H1 (cell line): ENCODE results near the gene RNU6-1. TPM values are rescaled to one million over a fixed set of nuclear protein-coding genes. Genes with fewer than 3 reads are reported as not detected.
A peak's percentile ranks its signal among the peaks of the same experiment; 100 is the strongest.

Source experiments
- CTCF ChIA-PET: fragments of 300-600 bp; sonication (Branson Sonifier 250); formaldehyde crosslinking; loops from one replicate; lab custom pipeline; 2021; ENCODE audit not compliant: partially characterized antibody; lab: Charles Lee
- POLR2A ChIA-PET: fragments of 300-600 bp; sonication (Branson Sonifier 250); formaldehyde crosslinking; loops from one replicate; lab custom pipeline; 2021; ENCODE audit warnings: inconsistent platforms; ENCODE audit not compliant: partially characterized antibody; lab: Charles Lee
- DNase-seq, 2 experiments: peaks; one replicate each; pipeline versions ENCODE4 v3.0.0 to v3.0.0-alpha.2; 2010 to 2022; ENCODE audit warnings: low spot score in 2 of 2, low read depth in 1 of 2, mixed read lengths in 1 of 2
- FAIRE-seq: peaks from 2 replicates; lab custom pipeline; 2011; peaks lifted over from hg19 to GRCh38; lab: Jason Lieb, UNC
- H2AFZ ChIP-seq: 2 replicates; pipeline ENCODE4 v1.8.1; 2012; ENCODE audit warnings: low read length, inconsistent platforms
- H2AK5ac ChIP-seq: 2 replicates; pipeline ENCODE4 v1.6.1; 2013; ENCODE audit warnings: low read depth, low read length
- H2BK120ac ChIP-seq: replicated peaks from 2 replicates; pipeline ENCODE3; 2013; ENCODE audit warnings: low read depth, low read length, inconsistent platforms
- H2BK12ac ChIP-seq: 2 replicates; pipeline ENCODE4 v1.6.1; 2013; ENCODE audit warnings: low read depth, low read length
- H2BK15ac ChIP-seq: 2 replicates; pipeline ENCODE4 v1.6.1; 2013; ENCODE audit warnings: low read length
- H2BK20ac ChIP-seq: 2 replicates; pipeline ENCODE4 v1.6.1; 2013; ENCODE audit warnings: low read length
- H2BK5ac ChIP-seq: 2 replicates; pipeline ENCODE4 v1.6.1; 2013; ENCODE audit warnings: low read depth, low read length
- H3K14ac ChIP-seq: 2 replicates; pipeline ENCODE4 v1.6.1; 2013; ENCODE audit warnings: inconsistent platforms; ENCODE audit not compliant: insufficient read length
- H3K18ac ChIP-seq: 2 replicates; pipeline ENCODE4 v1.6.1; 2013; ENCODE audit warnings: low read length; ENCODE audit errors: extremely low read depth
- H3K23ac ChIP-seq: 2 replicates; pipeline ENCODE4 v1.6.1; 2013; ENCODE audit warnings: inconsistent platforms; ENCODE audit not compliant: insufficient read length
- H3K23me2 ChIP-seq: 2 replicates; pipeline ENCODE4 v1.6.1; 2013; ENCODE audit warnings: low read depth, low read length
- H3K27ac ChIP-seq: 2 replicates; pipeline ENCODE4 v1.6.1; 2011; ENCODE audit warnings: low read depth, low read length, inconsistent platforms
- H3K27me3 ChIP-seq, 4 experiments: replicated peaks in 1 of 4; 1 replicate in 1 of 4; 2 replicates in 3 of 4; pipeline versions ENCODE4 v1.6.1 to v1.8.1; 2011 to 2013; ENCODE audit warnings: low read length in 3 of 4, mild to moderate bottlenecking in 3 of 4, inconsistent platforms in 2 of 4, mixed read lengths in 2 of 4, moderate library complexity in 1 of 4; ENCODE audit not compliant: control insufficient read depth in 3 of 4, insufficient read depth in 3 of 4; ENCODE audit errors: extremely low read depth in 1 of 4
- H3K36me3 ChIP-seq, 4 experiments: 2 replicates each; pipeline versions ENCODE4 v1.6.1 to v1.8.1; 2011 to 2013; ENCODE audit warnings: mild to moderate bottlenecking in 4 of 4, low read length in 3 of 4, moderate library complexity in 2 of 4, control low read depth in 1 of 4, inconsistent platforms in 1 of 4; ENCODE audit not compliant: insufficient read depth in 4 of 4, control insufficient read depth in 2 of 4
- H3K4ac ChIP-seq: replicated peaks from 2 replicates; pipeline ENCODE3; 2013; ENCODE audit warnings: low read length, low read depth, mixed read lengths, inconsistent platforms; ENCODE audit not compliant: insufficient read length
- H3K4me1 ChIP-seq, 4 experiments: replicated peaks in 1 of 4; 1 replicate in 1 of 4; 2 replicates in 3 of 4; pipeline versions ENCODE4 v1.6.1 to v1.8.1; 2011 to 2013; ENCODE audit warnings: low read length in 3 of 4, inconsistent platforms in 2 of 4, mixed read lengths in 1 of 4; ENCODE audit not compliant: insufficient read depth in 4 of 4, control insufficient read depth in 3 of 4
- H3K4me2 ChIP-seq, 2 experiments: 2 replicates each; pipeline versions ENCODE4 v1.6.1 to v1.8.1; 2011 to 2013; ENCODE audit warnings: low read depth in 2 of 2, low read length in 2 of 2, control low read depth in 1 of 2, inconsistent platforms in 1 of 2, mild to moderate bottlenecking in 1 of 2; ENCODE audit not compliant: insufficient read depth in 1 of 2
- H3K4me3 ChIP-seq, 4 experiments: fragments of 200-600, 300-600 bp in 1 of 4; sonication (generic), shearing (Covaris generic), sonication (Bioruptor Twin) in 1 of 4; 2 replicates each; pipeline versions ENCODE4 v1.5.1 to v1.8.1; 2011 to 2016; ENCODE audit warnings: low read length in 4 of 4, low read depth in 3 of 4, control low read depth in 2 of 4, inconsistent platforms in 2 of 4, mild to moderate bottlenecking in 2 of 4, mixed read lengths in 1 of 4, moderate library complexity in 1 of 4; ENCODE audit not compliant: insufficient read depth in 2 of 4; ENCODE audit errors: extremely low read depth in 1 of 4
- H3K56ac ChIP-seq: replicated peaks from 2 replicates; pipeline ENCODE3; 2013; ENCODE audit warnings: low read depth, mild to moderate bottlenecking, mixed read lengths, low read length, inconsistent platforms; ENCODE audit not compliant: insufficient read length
- H3K79me1 ChIP-seq: 2 replicates; pipeline ENCODE4 v1.6.1; 2013; ENCODE audit warnings: low read depth, low read length, control low read depth
- H3K79me2 ChIP-seq, 2 experiments: 2 replicates each; pipeline versions ENCODE4 v1.6.1 to v1.8.1; 2012 to 2013; ENCODE audit warnings: low read length in 2 of 2, mild to moderate bottlenecking in 2 of 2, inconsistent platforms in 1 of 2; ENCODE audit not compliant: insufficient read depth in 2 of 2, control insufficient read depth in 1 of 2
- H3K9ac ChIP-seq, 4 experiments: replicated peaks in 1 of 4; 1 replicate in 1 of 4; 2 replicates in 3 of 4; pipeline versions ENCODE4 v1.6.1 to v1.8.1; 2011 to 2013; ENCODE audit warnings: low read depth in 3 of 4, low read length in 3 of 4, control low read depth in 2 of 4, mild to moderate bottlenecking in 2 of 4, moderate library complexity in 2 of 4, inconsistent platforms in 1 of 4; ENCODE audit errors: extremely low read depth in 1 of 4
- H3K9me3 ChIP-seq, 2 experiments: 2 replicates each; pipeline versions ENCODE4 v1.6.1 to v1.8.1; 2012 to 2013; ENCODE audit warnings: mild to moderate bottlenecking in 2 of 2, moderate library complexity in 2 of 2, control low read depth in 1 of 2, inconsistent platforms in 1 of 2, low read depth in 1 of 2, low read length in 1 of 2, mixed read lengths in 1 of 2; ENCODE audit not compliant: insufficient read depth in 2 of 2
- H4K20me1 ChIP-seq, 2 experiments: replicated peaks in 1 of 2; 2 replicates each; pipeline versions ENCODE3 to v1.8.1; 2011 to 2013; ENCODE audit warnings: inconsistent platforms in 2 of 2, low read length in 2 of 2, mild to moderate bottlenecking in 1 of 2; ENCODE audit not compliant: insufficient read depth in 2 of 2, control insufficient read depth in 1 of 2
- H4K5ac ChIP-seq: 2 replicates; pipeline ENCODE4 v1.6.1; 2013; ENCODE audit warnings: low read length, low read depth, mixed read lengths, inconsistent platforms; ENCODE audit not compliant: insufficient read length
- H4K8ac ChIP-seq: 2 replicates; pipeline ENCODE4 v1.8.0; 2013; ENCODE audit warnings: mild to moderate bottlenecking, moderate library complexity, low read length, inconsistent platforms; ENCODE audit not compliant: insufficient read depth; ENCODE audit errors: extremely low read depth
- H4K91ac ChIP-seq: replicated peaks from 2 replicates; pipeline ENCODE3; 2013; ENCODE audit warnings: low read length, mixed read lengths, inconsistent platforms; ENCODE audit not compliant: insufficient read length
- CBX8 ChIP-seq: fragments of 300-800, 300-1000 bp; sonication (generic); IDR thresholded peaks from 2 replicates; pipeline ENCODE4 v1.7.1; 2016; ENCODE audit warnings: low read depth, low read length, borderline replicate concordance
- EZH2 ChIP-seq: fragments of 200-600 bp; sonication (generic); IDR thresholded peaks from 2 replicates; pipeline ENCODE4 v1.7.1; 2012; ENCODE audit warnings: low read depth, mild to moderate bottlenecking, moderate library complexity, low read length, inconsistent platforms; ENCODE audit not compliant: severe bottlenecking
- GTF2F1 ChIP-seq: IDR thresholded peaks from 2 replicates; pipeline ENCODE4 v1.6.1; 2012; ENCODE audit warnings: low read depth, low read length, improper control_type of control experiment, borderline replicate concordance
- MAFK ChIP-seq: IDR thresholded peaks from 2 replicates; pipeline ENCODE4 v1.6.1; 2012; ENCODE audit warnings: low read depth, mild to moderate bottlenecking, improper control_type of control experiment, low read length
- RBBP5 ChIP-seq: IDR thresholded peaks from 2 replicates; pipeline ENCODE4 v1.7.1; 2012; ENCODE audit warnings: low read depth, mild to moderate bottlenecking, inconsistent platforms, low read length, moderate library complexity, borderline replicate concordance
- RNF2 ChIP-seq: fragments of 200-900, 300-1000 bp; sonication (generic); IDR thresholded peaks from 2 replicates; pipeline ENCODE4 v1.7.1; 2016; ENCODE audit warnings: borderline replicate concordance, low read depth, mild to moderate bottlenecking, antibody characterized with exemption, low read length; ENCODE audit not compliant: poor library complexity, severe bottlenecking; ENCODE audit errors: missing control alignments
- SIN3A ChIP-seq, 2 experiments: IDR thresholded peaks in 1 of 2; conservative IDR thresholded peaks in 1 of 2; 2 replicates each; pipeline ENCODE4 v1.6.1; 2011 to 2012; ENCODE audit warnings: low read length in 2 of 2, improper control_type of control experiment in 1 of 2, low read depth in 1 of 2, mild to moderate bottlenecking in 1 of 2
- SP1 ChIP-seq: IDR thresholded peaks from 2 replicates; pipeline ENCODE4 v1.6.1; 2011; ENCODE audit warnings: low read depth, low read length
- SUZ12 ChIP-seq: fragments of 200-600 bp; sonication (generic); IDR thresholded peaks from 2 replicates; pipeline ENCODE4 v1.6.1; 2012; ENCODE audit warnings: mild to moderate bottlenecking, inconsistent platforms, low read length, moderate library complexity, mixed read lengths
- WGBS, 2 experiments: shearing (Covaris generic) in 1 of 2; methylation state at CpG; one replicate each; pipeline versions ENCODE4 v1.1.6 to v1.1.7; 2013 to 2015; ENCODE audit warnings: low lambda C conversion rate in 2 of 2, mixed read lengths in 2 of 2, inconsistent platforms in 1 of 2, low coverage in 1 of 2, missing lambda C conversion rate in 1 of 2; ENCODE audit not compliant: insufficient replicate concordance in 2 of 2, insufficient coverage in 1 of 2, insufficient read length in 1 of 2; ENCODE audit errors: extremely low coverage in 1 of 2, missing lambda C conversion rate in 1 of 2; 5-methylcytosine and 5-hydroxymethylcytosine counted together
- polyA plus RNA-seq, 7 experiments: library from polyadenylated mRNA; depleted of rRNA in 3 of 7; stranded (reverse) in 5 of 7; unstranded in 2 of 7; fragments of >200 nt in 5 of 7; fragments of 200-250 nt in 2 of 7; gene quantifications; 1 replicate in 5 of 7; 2 replicates in 1 of 7; 4 replicates in 1 of 7; pipeline versions ENCODE4 v1.2.1 to v1.2.3, GENCODE V29; 2011 to 2013; ENCODE audit warnings: missing spikeins in 2 of 7, mixed read lengths in 2 of 7
- total RNA-seq: library from RNA; stranded (reverse); fragmentation: NEBNext Ultra II Directional; extraction: Animal tissue kit (Norgen Biotek cat#: 25700); gene quantifications from 2 replicates; pipeline ENCODE4 v1.2.1, GENCODE V29; 2021

Gene RNU6-1
- total and polyA plus RNA-seq, 2 of the 8 experiments (the other 6 are each of a cell fraction or from before 2014, with no cell fraction given), result not detected

- Histone ChIP-seq H4K91ac (no peak overlapping the region), H3K56ac (no peak overlapping the region), H3K9me3 (no peaks in the 10 kb centered on the region), H2BK20ac (no peak overlapping the region), H3K36me3 (peaks cover 0 to 7% (median 0%) of the 10 kb centered on the region in 4 experiments; a peak in 1 of 8 replicates), H2BK12ac (no peak overlapping the region; the same call in 1 of the 2 replicates), H3K9ac (no peak overlapping the region; a peak in 1 of 7 replicates), H4K8ac (no peak overlapping the region), H3K23ac (no peak overlapping the region), H2BK120ac (no peak overlapping the region), H4K20me1 (peaks cover 2 to 10% of the 10 kb centered on the region in 2 experiments), H2BK15ac (0 out of 2 replicates have a peak overlapping the region, but pooled peaks have one; percentile 61), H2AK5ac (no peak overlapping the region), H2BK5ac (no peak overlapping the region), H4K5ac (no peak overlapping the region), H3K79me1 (no peaks in the 10 kb centered on the region), H3K4ac (no peak overlapping the region), H3K18ac (peak overlapping the region; percentile 24; the same call in 1 of the 2 replicates), H3K14ac (no peak overlapping the region), H3K79me2 (no peaks in the 10 kb centered on the region), H3K4me3 (peak overlapping the region; percentile 6 to 63 (median 46); a peak in 7 of 8 replicates), H3K23me2 (peaks cover 18% of the 10 kb centered on the region; the same call in 1 of the 2 replicates), H3K27me3 (peaks cover 83 to 100% (median 98%) of the 10 kb centered on the region in 4 experiments), H3K27ac (no peak overlapping the region), H3K4me2 (peak overlapping the region; percentile 46 to 85), H2AFZ (no peak overlapping the region), H3K4me1 (peaks cover 19 to 39% (median 27%) of the 10 kb centered on the region in 4 experiments)
- CTCF ChIA-PET, result interaction anchor here (0.6 to 2.3 kb wide), 14 partner anchors 9 to 420 kb away, joined by 3 to 14 read pairs (median 4); no protein-coding TSS in a partner anchor
- POLR2A ChIA-PET, result interaction anchor here (1.3 to 4.1 kb wide), 2 partner anchors 11 to 95 kb away, joined by 4 to 24 read pairs; no protein-coding TSS in a partner anchor
- FAIRE-seq, result no peak
- peak in 1 of 2 experiments; percentile 65 for DNase-seq
- WGBS, 2 experiments, result 2% methylated on average over 32 of the region's 32 CpGs; no CpG with 5 or more reads in 1 of the 2 experiments
- TF ChIP-seq SUZ12 (peak; percentile 86; the same call in 1 of the 2 replicates), GTF2F1 (no peak), CBX8 (no peak), SIN3A (conservative IDR thresholded peaks at IDR 0.05 in 1 of 2, IDR thresholded peaks at IDR 0.05 in 1 of 2; ENCODE audit: low read depth in 1 of 2, low read length in 2 of 2) (no peak), RNF2 (peak; percentile 53), MAFK (no peak), SP1 (0 out of 2 replicates have a peak, but pooled peaks have one; percentile 34), EZH2 (peak; percentile 92), RBBP5 (peak; percentile 10; the same call in 1 of the 2 replicates)
Measured at GRCh38 chr15:67832897-67833709, 6.7 kb downstream of the RNU6-1 start.
